Stimulated activated naive CD8-positive, alpha-beta T cell treated with anti-CD3 and anti-CD28 coated beads, Interleukin-15, Interleukin-2, amounts not matched to agents 100 U/mL and 50 U/mL, for 24 hours (primary cell): ENCODE data around the gene KDM2A.

ENCODE experiments used
- ATAC-seq: fragments of 150-1000 bp; cut with Tn5 transposase; one replicate; pipeline ENCODE4 v1.10.0; 2021
- DNase-seq: peaks from one replicate; pipeline ENCODE4 v3.0.0; 2021

KDM2A gene

GRCh38 chr11:67272327-67273259 lies 153.5 kb downstream of the KDM2A start:
- peak; percentile 7 for ATAC-seq
- DNase-seq = peak; percentile 63

GRCh38 chr11:67273260-67273990 lies 154.4 kb downstream of the KDM2A start:
- ATAC-seq (no peak), DNase-seq (no peak)

- DNase-seq = no peak
- ATAC-seq = no peak
Observed at GRCh38 chr11:67274768-67275605, 155.9 kb downstream of the KDM2A start.

- ATAC-seq (no peak), DNase-seq (peak; percentile 44)
Observed at GRCh38 chr11:67275606-67276409, 156.7 kb downstream of the KDM2A start.

GRCh38 chr11:67276781-67277230 lies 157.7 kb downstream of the KDM2A start:
- ATAC-seq = peak; percentile 69
- DNase-seq = peak; percentile 84

GRCh38 chr11:67277231-67277961 lies 158.3 kb downstream of the KDM2A start:
- DNase-seq (peak; percentile 92), ATAC-seq (peak; percentile 84)

GRCh38 chr11:67278135-67278938 lies 159.3 kb downstream of the KDM2A start:
- ATAC-seq = no peak
- DNase-seq = no peak

GRCh38 chr11:67278939-67279588 lies 160.0 kb downstream of the KDM2A start:
- DNase-seq (no peak), ATAC-seq (no peak)

GRCh38 chr11:67279589-67280340 lies 160.7 kb downstream of the KDM2A start:
- no peak for DNase-seq
- ATAC-seq = no peak

GRCh38 chr11:67280341-67280787 lies 161.3 kb downstream of the KDM2A start:
- DNase-seq = peak; percentile 1
- no peak for ATAC-seq

GRCh38 chr11:67280788-67281551 lies 161.9 kb downstream of the KDM2A start:
- peak; percentile 3 for DNase-seq
- ATAC-seq = no peak

GRCh38 chr11:67281552-67282150 lies 162.6 kb downstream of the KDM2A start:
- ATAC-seq (no peak), DNase-seq (peak; percentile 2)

- no peak for DNase-seq
- no peak for ATAC-seq
Observed at GRCh38 chr11:67282155-67282875, 163.3 kb downstream of the KDM2A start.

- ATAC-seq (no peak), DNase-seq (no peak)
Observed at GRCh38 chr11:67282876-67283371, 163.9 kb downstream of the KDM2A start.

GRCh38 chr11:67283481-67283963 lies 164.5 kb downstream of the KDM2A start:
- DNase-seq (no peak), ATAC-seq (no peak)
